KMS-11 (cell line): ENCODE data around the gene PRSS2.
A peak's percentile ranks its signal among the peaks of the same experiment; 100 is the strongest.
"Not testable (repeated sequence)": the region's sequence is repeated elsewhere in the genome, so short reads cannot be mapped to it uniquely, and the experiment has no call there.

ENCODE experiments used
- H2AFZ ChIP-seq: fragments of 200-600 bp; sonication (generic); 2 replicates; pipeline ENCODE4 v1.6.1; 2016; ENCODE audit warnings: antibody characterized with exemption, mixed run types, low read depth
- H3K27ac ChIP-seq: fragments of 200-600 bp; sonication (generic); 2 replicates; pipeline ENCODE4 v1.6.1; 2016; ENCODE audit warnings: mild to moderate bottlenecking, mixed run types
- H3K27me3 ChIP-seq: fragments of 200-600 bp; sonication (generic); 2 replicates; pipeline ENCODE4 v1.6.1; 2017; ENCODE audit warnings: mild to moderate bottlenecking, low read depth, mixed run types, moderate library complexity; ENCODE audit not compliant: insufficient read depth
- H3K36me3 ChIP-seq: fragments of 200-600 bp; sonication (generic); 2 replicates; pipeline ENCODE4 v1.6.1; 2017; ENCODE audit warnings: mild to moderate bottlenecking, mixed run types; ENCODE audit not compliant: insufficient read depth
- H3K4me1 ChIP-seq: fragments of 200-600 bp; sonication (generic); 2 replicates; pipeline ENCODE4 v1.6.1; 2016; ENCODE audit warnings: mild to moderate bottlenecking, low read depth, mixed run types; ENCODE audit not compliant: poor library complexity, severe bottlenecking
- H3K4me2 ChIP-seq: fragments of 200-600 bp; sonication (generic); 2 replicates; pipeline ENCODE4 v1.7.0; 2016; ENCODE audit warnings: mild to moderate bottlenecking, mixed run types
- H3K4me3 ChIP-seq: fragments of 200-600 bp; sonication (generic); IDR thresholded peaks from 2 replicates; pipeline ENCODE4 v1.6.1; 2017; ENCODE audit warnings: low read depth, low read length, mixed read lengths; ENCODE audit not compliant: insufficient read depth
- H3K79me2 ChIP-seq: fragments of 200-600 bp; sonication (generic); 2 replicates; pipeline ENCODE4 v1.6.1; 2016; ENCODE audit warnings: low read depth, mixed run types; ENCODE audit not compliant: insufficient read depth
- H3K9ac ChIP-seq: fragments of 200-600 bp; sonication (generic); 2 replicates; pipeline ENCODE4 v1.6.1; 2016; ENCODE audit warnings: mild to moderate bottlenecking, mixed run types
- H4K20me1 ChIP-seq: fragments of 200-600 bp; sonication (generic); 2 replicates; pipeline ENCODE4 v1.6.1; 2016; ENCODE audit warnings: mild to moderate bottlenecking, mixed run types; ENCODE audit not compliant: insufficient read depth
- CTCF ChIP-seq: fragments of 200-600 bp; sonication (generic); conservative IDR thresholded peaks from 2 replicates; pipeline ENCODE4 v1.6.1; 2017; ENCODE audit warnings: low read depth, mild to moderate bottlenecking, antibody characterized with exemption, low read length, moderate library complexity, mixed read lengths

PRSS2 gene

DNA sequence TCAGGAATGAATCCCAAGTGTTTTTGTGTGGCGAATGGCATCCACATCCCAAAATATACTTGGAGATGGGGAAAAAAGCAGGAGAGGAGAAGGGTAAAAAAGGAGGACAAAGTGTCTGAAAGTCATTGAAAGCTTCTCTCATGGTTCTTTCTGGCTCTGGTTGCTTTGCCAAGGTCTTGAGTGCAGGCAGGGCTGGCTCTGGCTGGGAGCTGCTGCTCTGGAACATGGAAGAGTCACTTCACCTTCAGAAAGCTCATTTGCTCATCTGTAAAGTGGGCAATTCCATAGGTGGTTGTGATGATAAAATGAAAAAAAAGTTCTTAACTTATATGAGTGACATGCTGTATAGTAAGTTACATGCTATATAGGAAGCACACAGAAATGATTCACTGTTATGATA, 2.9 kb upstream of the PRSS2 start:
- H4K20me1 ChIP-seq: no peaks in the 10 kb centered on the region
- no peak overlapping the region for H2AFZ ChIP-seq
- H3K79me2 ChIP-seq: no peaks in the 10 kb centered on the region
- no peaks in the 10 kb centered on the region for H3K36me3 ChIP-seq
- H3K9ac ChIP-seq: no peak overlapping the region
- H3K27ac ChIP-seq: no peak overlapping the region
- no peak overlapping the region for H3K4me2 ChIP-seq
- no peak for TF ChIP-seq CTCF
- peaks cover 38% of the 10 kb centered on the region for H3K4me1 ChIP-seq
- no peak overlapping the region for H3K4me3 ChIP-seq
- H3K27me3 ChIP-seq: no peaks in the 10 kb centered on the region

DNA sequence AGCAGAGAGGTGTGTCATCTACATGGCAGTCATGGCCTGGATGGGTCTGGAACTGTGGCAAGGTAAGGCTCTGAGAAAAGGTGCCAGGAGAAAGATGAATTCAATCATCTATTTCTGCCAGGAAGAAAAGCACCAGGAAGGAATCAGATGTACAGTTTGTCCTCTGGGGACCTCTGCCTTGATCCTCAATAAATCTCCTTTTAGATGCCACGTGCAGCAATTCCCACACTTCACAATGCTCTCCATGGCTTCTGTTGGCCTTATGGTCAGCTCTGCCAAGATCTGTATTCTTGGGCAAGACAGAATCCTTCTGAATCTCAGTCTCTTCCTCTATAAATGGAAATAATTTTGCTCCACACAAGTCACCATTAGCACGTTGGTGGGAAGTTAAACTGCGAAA, 1.9 kb upstream of the PRSS2 start:
- peaks cover 38% of the 10 kb centered on the region for H3K4me1 ChIP-seq
- H3K27ac ChIP-seq, H3K9ac ChIP-seq, H3K27me3 ChIP-seq, H3K36me3 ChIP-seq, H2AFZ ChIP-seq, H3K4me2 ChIP-seq, H3K4me3 ChIP-seq, H3K79me2 ChIP-seq, H4K20me1 ChIP-seq: not testable (repeated sequence)

GRCh38 chr7:142771353-142771723, 568 bp downstream of the PRSS2 start:
- no peak overlapping the region; the same call in 1 of the 2 replicates for H3K9ac ChIP-seq
- no peak for TF ChIP-seq CTCF
- no peaks in the 10 kb centered on the region for H3K27me3 ChIP-seq
- no peaks in the 10 kb centered on the region for H3K36me3 ChIP-seq
- no peak overlapping the region for H3K4me3 ChIP-seq
- H3K4me2 ChIP-seq: peak overlapping the region; percentile 37
- no peaks in the 10 kb centered on the region for H3K79me2 ChIP-seq
- H3K27ac ChIP-seq: peak overlapping the region; percentile 59
- no peaks in the 10 kb centered on the region for H4K20me1 ChIP-seq
- H2AFZ ChIP-seq: no peak overlapping the region
- peaks cover 38% of the 10 kb centered on the region for H3K4me1 ChIP-seq

DNA sequence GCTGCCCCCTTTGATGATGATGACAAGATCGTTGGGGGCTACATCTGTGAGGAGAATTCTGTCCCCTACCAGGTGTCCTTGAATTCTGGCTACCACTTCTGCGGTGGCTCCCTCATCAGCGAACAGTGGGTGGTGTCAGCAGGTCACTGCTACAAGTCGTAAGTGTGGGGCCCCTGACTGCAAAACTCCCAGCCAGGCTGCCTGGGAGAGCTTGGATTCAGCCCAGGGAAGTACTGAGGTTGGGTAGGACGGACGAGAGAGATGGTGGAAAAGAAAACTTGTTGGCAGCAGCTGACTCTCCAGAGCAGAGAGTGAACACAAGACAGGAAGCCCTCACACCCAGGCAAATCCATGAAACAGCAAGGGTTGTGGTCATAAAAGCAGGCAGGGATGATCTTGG, 1.3 kb downstream of the PRSS2 start:
- peak overlapping the region; percentile 37; the same call in 1 of the 2 replicates for H3K4me2 ChIP-seq
- H3K27ac ChIP-seq: peak overlapping the region; percentile 59; the same call in 1 of the 2 replicates
- no peak for TF ChIP-seq CTCF

GRCh38 chr7:142772673-142773072, 1.9 kb downstream of the PRSS2 start:
- H3K36me3 ChIP-seq: no peaks in the 10 kb centered on the region
- no peak overlapping the region for H2AFZ ChIP-seq
- H3K9ac ChIP-seq: no peak overlapping the region
- H3K27me3 ChIP-seq: no peaks in the 10 kb centered on the region
- H3K4me1 ChIP-seq: peaks cover 38% of the 10 kb centered on the region
- no peak overlapping the region for H3K4me3 ChIP-seq
- no peak overlapping the region for H3K4me2 ChIP-seq
- peak overlapping the region; percentile 59; the same call in 1 of the 2 replicates for H3K27ac ChIP-seq
- no peak for TF ChIP-seq CTCF
- H4K20me1 ChIP-seq: no peaks in the 10 kb centered on the region
- no peaks in the 10 kb centered on the region for H3K79me2 ChIP-seq

More for the DNA sequence above, 1.3 kb downstream of the PRSS2 start:
- H4K20me1 ChIP-seq: no peaks in the 10 kb centered on the region
- peaks cover 38% of the 10 kb centered on the region for H3K4me1 ChIP-seq
- no peaks in the 10 kb centered on the region for H3K27me3 ChIP-seq
- H3K9ac ChIP-seq: no peak overlapping the region
- H2AFZ ChIP-seq: no peak overlapping the region
- H3K36me3 ChIP-seq: no peaks in the 10 kb centered on the region
- no peak overlapping the region for H3K4me3 ChIP-seq
- H3K79me2 ChIP-seq: no peaks in the 10 kb centered on the region
